IPS-15b (cell line): ENCODE measurements around the gene TRAK2.
"Not testable (repeated sequence)": the region's sequence is repeated elsewhere in the genome, so short reads cannot be mapped to it uniquely, and the experiment has no call there.

ENCODE experiments used
- H3K27me3 ChIP-seq: one replicate; pipeline ENCODE4 v1.6.1; 2013; ENCODE audit warnings: low read length; ENCODE audit not compliant: control insufficient read depth, insufficient read depth
- H3K36me3 ChIP-seq: one replicate; pipeline ENCODE4 v1.6.1; 2013; ENCODE audit warnings: low read length; ENCODE audit not compliant: control insufficient read depth, insufficient read depth
- H3K4me1 ChIP-seq: one replicate; pipeline ENCODE4 v1.6.1; 2013; ENCODE audit warnings: mild to moderate bottlenecking, low read length; ENCODE audit not compliant: control insufficient read depth, insufficient read depth
- H3K4me3 ChIP-seq: one replicate; pipeline ENCODE4 v1.5.1; 2013; ENCODE audit warnings: low read depth, low read length
- H3K9ac ChIP-seq: one replicate; pipeline ENCODE4 v1.6.1; 2013; ENCODE audit warnings: low read depth, mild to moderate bottlenecking, low read length
- H3K9me3 ChIP-seq: one replicate; pipeline ENCODE4 v1.6.1; 2013; ENCODE audit warnings: mild to moderate bottlenecking, low read length; ENCODE audit not compliant: control insufficient read depth, insufficient read depth

Gene TRAK2

GRCh38 chr2:201430322-201430721 is 20.9 kb downstream of the TRAK2 start:
- not testable (repeated sequence) for H3K4me3 ChIP-seq, H3K9ac ChIP-seq, H3K9me3 ChIP-seq, H3K36me3 ChIP-seq, H3K4me1 ChIP-seq, H3K27me3 ChIP-seq

GRCh38 chr2:201429835-201430234 is 21.4 kb downstream of the TRAK2 start:
- H3K4me3 ChIP-seq, H3K36me3 ChIP-seq, H3K9me3 ChIP-seq, H3K4me1 ChIP-seq, H3K27me3 ChIP-seq, H3K9ac ChIP-seq: not testable (repeated sequence)

- not testable (repeated sequence) for H3K36me3 ChIP-seq, H3K9ac ChIP-seq, H3K4me1 ChIP-seq, H3K9me3 ChIP-seq, H3K4me3 ChIP-seq, H3K27me3 ChIP-seq
These were observed 22.9 kb downstream of the TRAK2 start for GRCh38 chr2:201428366-201428765.

GRCh38 chr2:201425952-201426351 is 25.3 kb downstream of the TRAK2 start:
- no peak overlapping the region for H3K9ac ChIP-seq
- H3K4me1 ChIP-seq: no peaks in the 10 kb centered on the region
- no peaks in the 10 kb centered on the region for H3K36me3 ChIP-seq
- H3K9me3 ChIP-seq: no peaks in the 10 kb centered on the region
- H3K4me3 ChIP-seq: no peak overlapping the region
- no peaks in the 10 kb centered on the region for H3K27me3 ChIP-seq

- Histone ChIP-seq H3K27me3 (no peaks in the 10 kb centered on the region), H3K4me1 (no peaks in the 10 kb centered on the region), H3K36me3 (no peaks in the 10 kb centered on the region), H3K4me3 (no peak overlapping the region), H3K9ac (no peak overlapping the region), H3K9me3 (no peaks in the 10 kb centered on the region)
These were observed 30.7 kb downstream of the TRAK2 start for GRCh38 chr2:201420442-201421113.

- H3K9me3 ChIP-seq: no peaks in the 10 kb centered on the region
- no peak overlapping the region for H3K4me3 ChIP-seq
- H3K36me3 ChIP-seq: no peaks in the 10 kb centered on the region
- H3K27me3 ChIP-seq: no peaks in the 10 kb centered on the region
- H3K9ac ChIP-seq: no peak overlapping the region
- H3K4me1 ChIP-seq: no peaks in the 10 kb centered on the region
These were observed 31.3 kb downstream of the TRAK2 start for GRCh38 chr2:201419986-201420385.

DNA sequence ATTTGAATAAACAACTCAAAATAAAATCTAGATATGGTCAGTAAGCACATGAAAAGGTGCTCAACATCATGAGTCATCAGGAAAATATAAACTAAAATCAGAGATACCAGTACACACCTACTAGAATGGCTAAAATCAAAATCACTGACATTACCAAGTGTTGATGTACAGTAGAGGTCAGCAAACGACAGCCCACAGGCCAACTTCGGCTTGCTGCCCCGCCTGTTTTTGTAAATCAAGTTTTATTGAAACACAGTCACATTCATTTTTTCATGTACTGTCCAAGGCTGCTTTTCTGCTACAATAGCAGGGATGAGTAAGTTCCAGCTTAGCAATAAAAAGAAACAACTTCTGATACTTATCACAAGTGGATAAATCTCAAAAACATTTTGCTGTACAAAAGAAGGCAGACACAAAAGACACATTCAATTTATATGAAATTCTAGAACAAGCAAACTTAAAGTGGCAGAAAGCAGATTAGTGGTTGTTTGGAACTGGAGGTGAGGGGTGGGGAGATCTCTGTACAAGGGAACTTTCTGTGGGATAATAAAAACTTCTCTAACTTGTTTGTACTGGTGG is 32.1 kb downstream of the TRAK2 start:
- Histone ChIP-seq H3K27me3 (no peaks in the 10 kb centered on the region), H3K9me3 (no peaks in the 10 kb centered on the region), H3K4me3 (no peak overlapping the region), H3K4me1 (peaks cover 3% of the 10 kb centered on the region), H3K36me3 (no peaks in the 10 kb centered on the region), H3K9ac (no peak overlapping the region)

DNA sequence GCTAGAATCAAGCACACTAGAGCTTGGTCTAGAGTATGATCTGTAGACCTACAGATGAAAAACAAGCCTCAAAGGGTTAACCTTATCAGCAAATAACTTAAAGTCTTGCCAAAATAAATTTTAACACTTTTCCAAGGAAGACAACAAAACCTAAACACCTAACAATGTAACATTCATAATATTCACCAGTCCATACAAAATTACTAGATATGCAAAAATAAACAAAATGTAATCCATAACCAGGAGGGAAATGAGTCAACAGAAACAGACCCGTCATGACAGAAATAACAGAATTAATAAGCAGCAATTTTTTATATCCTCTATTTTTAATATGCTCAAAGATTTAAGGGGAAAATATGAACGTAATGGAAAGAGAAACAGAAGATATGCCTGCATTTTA is 36.1 kb downstream of the TRAK2 start:
- H3K4me3 ChIP-seq: no peak overlapping the region

DNA sequence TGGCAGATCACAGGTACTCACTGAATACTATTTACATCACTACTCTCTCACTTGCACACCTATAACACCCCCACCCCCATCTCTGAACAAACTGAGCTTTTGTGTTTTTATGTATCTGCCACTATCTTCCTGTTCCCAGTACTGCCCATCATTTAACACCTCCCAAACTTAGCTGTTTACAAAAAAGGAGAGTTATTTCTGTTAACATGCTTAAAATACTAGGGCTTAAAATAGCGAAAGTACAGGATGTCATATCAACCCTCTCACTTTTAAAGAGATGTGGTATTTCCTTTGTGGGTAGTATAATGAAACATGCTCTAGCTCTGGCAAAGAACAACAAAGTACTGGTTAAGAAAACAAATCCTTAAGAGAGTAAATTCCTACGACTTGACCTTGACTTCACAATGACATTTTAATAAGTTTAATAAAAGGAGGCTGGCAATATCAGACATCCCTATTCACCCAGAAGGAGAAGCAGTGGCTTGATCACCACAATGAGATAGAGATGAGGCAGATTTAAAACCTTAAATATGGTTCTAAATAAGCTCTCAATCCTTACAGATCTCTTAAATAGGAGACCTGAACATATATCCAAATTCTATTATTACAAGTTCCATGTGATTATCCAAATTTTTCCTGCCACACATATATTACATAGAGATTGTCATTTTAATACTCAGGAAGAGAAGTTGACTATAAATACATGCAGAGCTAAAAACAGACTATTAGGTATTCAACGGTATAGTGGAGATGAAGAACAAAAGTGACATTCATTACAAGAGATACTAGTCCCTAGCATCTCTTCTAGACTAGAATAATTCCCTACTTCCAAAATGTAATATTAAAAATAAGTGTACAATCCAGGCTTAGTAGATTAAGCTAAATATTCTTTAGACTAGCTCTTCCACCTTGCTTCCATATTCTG is 36.9 kb downstream of the TRAK2 start:
- Histone ChIP-seq H3K4me3 (no peak overlapping the region), H3K27me3 (no peaks in the 10 kb centered on the region), H3K36me3 (no peaks in the 10 kb centered on the region), H3K9me3 (no peaks in the 10 kb centered on the region), H3K9ac (no peak overlapping the region), H3K4me1 (peaks cover 11% of the 10 kb centered on the region)

More for the DNA sequence above, 36.1 kb downstream of the TRAK2 start:
- Histone ChIP-seq H3K4me1 (peaks cover 11% of the 10 kb centered on the region), H3K9me3 (no peaks in the 10 kb centered on the region), H3K27me3 (no peaks in the 10 kb centered on the region), H3K36me3 (no peaks in the 10 kb centered on the region), H3K9ac (no peak overlapping the region)

DNA sequence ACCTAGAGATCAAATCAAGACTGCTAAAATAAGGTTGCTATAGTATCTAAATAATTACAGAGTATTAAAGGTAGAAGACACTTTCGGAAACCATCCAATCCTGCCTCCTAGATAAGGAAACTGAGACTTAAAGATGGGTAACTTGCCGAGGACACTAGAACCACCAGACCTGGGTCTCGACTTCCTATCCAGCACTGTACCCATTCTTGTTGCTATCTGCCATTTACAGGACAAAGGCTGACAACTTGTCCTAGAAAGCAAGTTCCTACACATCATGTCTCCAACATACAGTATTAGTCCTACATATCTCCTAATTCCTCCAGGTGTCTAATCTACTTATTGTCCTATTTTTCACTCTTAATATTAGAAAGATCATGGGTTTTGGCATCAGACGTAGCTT is 37.7 kb downstream of the TRAK2 start:
- Histone ChIP-seq H3K9me3 (no peaks in the 10 kb centered on the region), H3K27me3 (no peaks in the 10 kb centered on the region), H3K36me3 (no peaks in the 10 kb centered on the region), H3K9ac (no peak overlapping the region), H3K4me1 (peaks cover 11% of the 10 kb centered on the region), H3K4me3 (no peak overlapping the region)

DNA sequence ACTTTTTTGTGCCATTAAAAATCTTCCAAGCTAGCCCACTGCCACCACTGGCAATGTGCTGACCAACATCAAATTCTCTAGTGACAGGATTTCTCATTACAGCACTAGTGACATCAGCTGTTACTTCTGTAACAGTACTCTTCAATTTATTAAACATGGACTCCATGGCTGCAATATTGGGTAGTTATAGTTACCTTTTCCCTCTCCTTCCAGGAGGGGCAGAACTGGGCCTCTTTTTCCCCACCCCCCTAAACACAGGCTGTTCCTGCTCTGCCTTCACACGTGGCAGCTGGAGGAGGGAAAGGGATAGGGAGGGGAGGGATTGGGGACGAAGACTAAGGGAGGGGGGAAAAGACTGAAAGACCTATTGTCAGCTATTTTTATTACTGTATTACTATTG is 38.1 kb downstream of the TRAK2 start:
- peaks cover 11% of the 10 kb centered on the region for H3K4me1 ChIP-seq
- H3K36me3 ChIP-seq: no peaks in the 10 kb centered on the region
- H3K9me3 ChIP-seq: no peaks in the 10 kb centered on the region
- H3K27me3 ChIP-seq: no peaks in the 10 kb centered on the region
- H3K4me3 ChIP-seq: no peak overlapping the region
- no peak overlapping the region for H3K9ac ChIP-seq

DNA sequence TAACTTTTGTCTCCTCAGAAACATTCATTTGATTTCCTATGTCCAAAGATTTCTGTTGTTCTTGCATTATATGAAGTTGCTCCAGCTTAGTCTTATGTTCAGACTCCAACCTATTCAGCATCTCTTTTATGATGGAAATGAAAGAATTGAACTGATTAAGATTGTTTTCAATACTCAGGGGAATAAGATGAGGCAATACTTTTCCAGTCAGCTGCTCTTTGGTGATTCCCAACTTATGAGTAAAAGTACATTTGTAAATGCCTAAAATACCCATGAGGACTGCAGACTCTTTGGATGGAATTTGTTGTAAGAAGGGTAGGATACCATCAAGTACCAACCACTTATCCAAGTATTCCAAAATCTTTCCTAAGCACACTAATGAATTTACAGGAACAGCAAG is 39.8 kb downstream of the TRAK2 start:
- no peaks in the 10 kb centered on the region for H3K27me3 ChIP-seq
- H3K4me3 ChIP-seq: no peak overlapping the region
- H3K9ac ChIP-seq: no peak overlapping the region
- peaks cover 11% of the 10 kb centered on the region for H3K4me1 ChIP-seq
- H3K9me3 ChIP-seq: no peaks in the 10 kb centered on the region
- no peaks in the 10 kb centered on the region for H3K36me3 ChIP-seq
